Lung (tissue), 12 donors: ENCODE measurements around the gene MAPKAP1. TPM values are rescaled to one million over a fixed set of nuclear protein-coding genes. Genes with fewer than 3 reads are reported as not detected.

Experiments
- ATAC-seq: fragments of 200-7000 bp; cut with Tn5 transposase; one replicate; pipeline ENCODE4 v1.9.1; 2020; ENCODE audit warnings: moderate number of reproducible peaks; ENCODE audit not compliant: insufficient read depth, low FRiP score
- DNase-seq, 3 donors: peaks; one replicate each; pipeline ENCODE4 v3.0.0-alpha.2; 2013 to 2017
- H3K27ac ChIP-seq, 2 donors: one replicate each; pipeline ENCODE4 v1.5.1; 2013; ENCODE audit warnings: mild to moderate bottlenecking in 2 of 2, moderate library complexity in 2 of 2, control low read depth in 1 of 2, inconsistent platforms in 1 of 2, low read depth in 1 of 2, low read length in 1 of 2
- H3K27me3 ChIP-seq, 3 donors: one replicate each; pipeline ENCODE4 v1.5.1; 2013; ENCODE audit warnings: low read length in 2 of 3; ENCODE audit not compliant: control insufficient read depth in 3 of 3, insufficient read depth in 3 of 3
- H3K36me3 ChIP-seq, 4 donors: one replicate each; pipeline ENCODE4 v1.5.1; 2013; ENCODE audit warnings: low read length in 4 of 4, mild to moderate bottlenecking in 1 of 4, moderate library complexity in 1 of 4; ENCODE audit not compliant: control insufficient read depth in 4 of 4, insufficient read depth in 4 of 4
- H3K4me1 ChIP-seq, 5 donors: one replicate each; pipeline ENCODE4 v1.5.1; 2013; ENCODE audit warnings: low read length in 5 of 5, mild to moderate bottlenecking in 2 of 5, moderate library complexity in 1 of 5; ENCODE audit not compliant: control insufficient read depth in 5 of 5, insufficient read depth in 5 of 5
- H3K4me3 ChIP-seq: one replicate; pipeline ENCODE4 v1.5.1; 2013; ENCODE audit warnings: mild to moderate bottlenecking, control low read depth, moderate library complexity
- H3K9ac ChIP-seq, 2 donors: one replicate each; pipeline ENCODE4 v1.5.1; 2013; ENCODE audit warnings: low read length in 2 of 2, control low read depth in 1 of 2; ENCODE audit not compliant: insufficient read depth in 1 of 2
- H3K9me3 ChIP-seq, 4 donors: one replicate each; pipeline ENCODE4 v1.5.1; 2013; ENCODE audit warnings: low read length in 3 of 4, mild to moderate bottlenecking in 1 of 4, moderate library complexity in 1 of 4; ENCODE audit not compliant: control insufficient read depth in 4 of 4, insufficient read depth in 3 of 4
- CTCF ChIP-seq: IDR thresholded peaks from 2 replicates; pipeline ENCODE4 v1.5.1; 2012; ENCODE audit warnings: mild to moderate bottlenecking; ENCODE audit errors: control extremely low read depth, extremely low read depth
- WGBS, 2 donors: extraction: QIAGEN DNeasy Blood & Tissue Kit; methylation state at CpG; one replicate each; pipeline ENCODE4 v1.1.7; 2013; 5-methylcytosine and 5-hydroxymethylcytosine counted together
- polyA plus RNA-seq, 2 donors: library from polyadenylated mRNA; stranded (reverse); fragments of 200-250 nt; gene quantifications; one replicate each; pipeline ENCODE4 v1.2.1, GENCODE V29; 2013
- total RNA-seq, 2 donors: library from RNA; depleted of rRNA in 1 of 2; stranded (reverse); fragments of >200 nt in 1 of 2; gene quantifications; one replicate each; pipeline ENCODE4 v1.2.1, GENCODE V29; 2014 to 2021
- donor health status: control.
- donor health status: control.
- donor health status: Bipolar disorder and iron deficiency.
- donor health status: healthy.
- donor health status: DM: yes; HTN: yes; CAD: no.

Gene MAPKAP1
- total and polyA plus RNA-seq, 4 donors, result 53.0 to 83.3 (median 66.7) TPM

GRCh38 chr9:125468646-125469045 lies 238.4 kb downstream of the MAPKAP1 start:
- ATAC-seq (no peak), DNase-seq (no peak)
- H3K27ac ChIP-seq, result no peak overlapping the region
- TF ChIP-seq CTCF, result no peak
- H3K4me3 ChIP-seq, result no peak overlapping the region
- H3K36me3 ChIP-seq, result peaks cover 0 to 10% (median 0%) of the 10 kb centered on the region in 4 donors
- H3K4me1 ChIP-seq, result peaks cover 7 to 62% (median 26%) of the 10 kb centered on the region in 5 donors
- H3K9me3 ChIP-seq, result peaks cover 0 to 4% (median 0%) of the 10 kb centered on the region in 4 donors
- no peak overlapping the region for H3K9ac ChIP-seq
- H3K27me3 ChIP-seq, result no peaks in the 10 kb centered on the region
- 72 to 89% methylated on average over 8 of the region's 8 CpGs for WGBS, 2 donors

- Histone ChIP-seq H3K4me1 (peaks cover 4 to 56% (median 22%) of the 10 kb centered on the region in 5 donors), H3K36me3 (peaks cover 0 to 10% (median 0%) of the 10 kb centered on the region in 4 donors), H3K27me3 (no peaks in the 10 kb centered on the region), H3K27ac (no peak overlapping the region), H3K4me3 (no peak overlapping the region), H3K9me3 (peaks cover 0 to 4% (median 0%) of the 10 kb centered on the region in 4 donors), H3K9ac (no peak overlapping the region)
- peak in 1 of 3 donors; percentile 7 for DNase-seq
- 71 to 78% methylated on average over 7 of the region's 7 CpGs for WGBS, 2 donors
- TF ChIP-seq CTCF, result no peak
- ATAC-seq, result no peak
These were observed 239.8 kb downstream of the MAPKAP1 start for GRCh38 chr9:125467116-125467740.

GRCh38 chr9:125466411-125466810 lies 240.6 kb downstream of the MAPKAP1 start:
- TF ChIP-seq CTCF, result no peak
- DNase-seq (peak in 1 of 3 donors; percentile 22), ATAC-seq (no peak)
- peaks cover 0 to 2% (median 0%) of the 10 kb centered on the region in 4 donors for H3K9me3 ChIP-seq
- 93 to 97% methylated on average over 5 of the region's 5 CpGs for WGBS, 2 donors
- peaks cover 0 to 8% (median 0%) of the 10 kb centered on the region in 4 donors for H3K36me3 ChIP-seq
- H3K27me3 ChIP-seq, result no peaks in the 10 kb centered on the region
- no peak overlapping the region for H3K27ac ChIP-seq
- no peak overlapping the region for H3K9ac ChIP-seq
- no peak overlapping the region for H3K4me3 ChIP-seq
- peaks cover 4 to 54% (median 14%) of the 10 kb centered on the region in 5 donors for H3K4me1 ChIP-seq
